Psoas muscle (tissue), 8 donors: Measurements from ENCODE around the gene OSBP2. TPM values are rescaled to one million over a fixed set of nuclear protein-coding genes. Genes with fewer than 3 reads are reported as not detected.

Experiments used
- ATAC-seq, 4 donors: fragments of 200-7000 bp; cut with Tn5 transposase; one replicate each; pipeline ENCODE4 v1.9.1; 2020; ENCODE audit warnings: moderate library complexity in 3 of 4, mild to moderate bottlenecking in 2 of 4
- DNase-seq, 2 donors: peaks; one replicate each; pipeline ENCODE4 v3.0.0-alpha.2; 2020
- H3K27ac ChIP-seq: fragments of 200-600 bp; one replicate; pipeline ENCODE4 v1.8.0; 2022
- H3K27me3 ChIP-seq, 3 donors: fragments of 200-600 bp in 1 of 3; one replicate each; pipeline versions ENCODE4 v1.6.1 to v1.8.0; 2013 to 2022; ENCODE audit warnings: low read length in 2 of 3, mild to moderate bottlenecking in 2 of 3, moderate library complexity in 1 of 3; ENCODE audit not compliant: insufficient read depth in 3 of 3
- H3K36me3 ChIP-seq, 2 donors: fragments of 200-600 bp in 1 of 2; one replicate each; pipeline versions ENCODE4 v1.6.1 to v1.8.0; 2013 to 2022; ENCODE audit warnings: low read depth in 1 of 2, mild to moderate bottlenecking in 1 of 2, moderate library complexity in 1 of 2; ENCODE audit not compliant: insufficient read depth in 1 of 2
- H3K4me1 ChIP-seq: fragments of 200-600 bp; one replicate; pipeline ENCODE4 v1.8.0; 2022
- H3K4me3 ChIP-seq: fragments of 200-600 bp; one replicate; pipeline ENCODE4 v1.8.0; 2022; ENCODE audit warnings: mild to moderate bottlenecking
- H3K9me3 ChIP-seq: fragments of 200-600 bp; one replicate; pipeline ENCODE4 v1.8.0; 2022
- WGBS, 3 donors: extraction: QIAGEN DNeasy Blood & Tissue Kit; methylation state at CpG; one replicate each; pipeline versions ENCODE4 v1.1.6 to v1.1.7; 2013; 5-methylcytosine and 5-hydroxymethylcytosine counted together
- intact Hi-C, 2 donors: fragments of 100-400 bp; cut with DNase I; formaldehyde crosslinking; loops; one replicate each; pipeline versions ENCODE4 v1.11.0 to v1.14.2; 2022
- polyA plus RNA-seq, 3 donors: library from polyadenylated mRNA; stranded (reverse); fragments of 200-250 nt; gene quantifications; one replicate each; pipeline ENCODE4 v1.2.3, GENCODE V29; 2013
- total RNA-seq, 4 donors: library from RNA; stranded (reverse); fragmentation: NEBNext Ultra II Directional in 2 of 4; extraction: Animal tissue kit (Norgen Biotek cat#: 25700) in 2 of 4; gene quantifications; one replicate each; pipeline versions ENCODE4 v1.2.1 to v1.2.4, GENCODE V29; 2021 to 2023
- TF ChIP-seq, protein P1 (sequence below): fragments of 200-600 bp; IDR thresholded peaks from one replicate; pipeline ENCODE4 v1.8.0; 2022; ENCODE audit warnings: antibody characterized with exemption
- donor health status: healthy with polysubstance abuse.
- donor health status: DM: no; HTN: no; CAD: no; lungs with moderate emphysema.
- donor health status: Bipolar disorder and iron deficiency.
- donor health status: healthy.
- donor health status: DM: yes; HTN: yes; CAD: no.
- donor health status: DM: no; HTN: no; CAD: no.
- donor health status: DM: no; HTN: no; CAD: no.
- donor health status: DM: yes; HTN: yes; CAD: no.

The OSBP2 gene
- total and polyA plus RNA-seq, 7 donors: 0.27 to 8.2 (median 2.5) TPM

DNA sequence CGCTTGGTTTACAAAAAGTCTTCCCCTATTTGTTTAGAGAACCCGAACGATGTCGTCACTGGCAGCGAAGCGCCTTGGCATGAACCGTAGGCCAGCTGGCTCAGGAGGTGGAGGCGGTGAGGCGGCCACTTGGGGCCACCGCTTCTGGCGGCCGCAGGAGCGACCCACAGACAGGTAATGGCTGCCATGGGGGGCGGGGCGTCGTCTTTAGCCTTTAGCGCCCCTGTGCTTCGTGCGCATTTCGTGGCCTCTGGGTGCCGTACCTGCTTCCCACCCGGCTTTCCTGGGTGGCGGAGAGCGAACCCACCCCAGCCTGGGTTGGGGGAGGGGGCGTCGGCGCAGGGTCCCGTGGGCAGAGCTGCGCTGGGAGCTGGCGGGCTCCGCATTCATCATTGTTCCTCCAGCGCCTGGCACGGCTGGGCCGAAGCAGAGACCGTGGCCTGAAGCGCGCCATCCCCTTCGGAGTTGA lies 469 bp upstream of the OSBP2 start:
- Histone ChIP-seq H3K27ac (peak overlapping the region; percentile 47), H3K4me1 (peaks cover 7% of the 10 kb centered on the region), H3K36me3 (no peaks in the 10 kb centered on the region), H3K27me3 (peaks cover 0 to 7% (median 0%) of the 10 kb centered on the region in 3 donors), H3K9me3 (no peaks in the 10 kb centered on the region), H3K4me3 (peak overlapping the region; percentile 73)
- WGBS, 3 donors: 1% methylated on average over 29 to 38 of the region's 38 CpGs
- ATAC-seq: peak; percentile 68 to 82 (median 70)
- DNase-seq: peak; percentile 44 to 76
- intact Hi-C loops: no loop called here
- TF ChIP-seq, protein P1, sequence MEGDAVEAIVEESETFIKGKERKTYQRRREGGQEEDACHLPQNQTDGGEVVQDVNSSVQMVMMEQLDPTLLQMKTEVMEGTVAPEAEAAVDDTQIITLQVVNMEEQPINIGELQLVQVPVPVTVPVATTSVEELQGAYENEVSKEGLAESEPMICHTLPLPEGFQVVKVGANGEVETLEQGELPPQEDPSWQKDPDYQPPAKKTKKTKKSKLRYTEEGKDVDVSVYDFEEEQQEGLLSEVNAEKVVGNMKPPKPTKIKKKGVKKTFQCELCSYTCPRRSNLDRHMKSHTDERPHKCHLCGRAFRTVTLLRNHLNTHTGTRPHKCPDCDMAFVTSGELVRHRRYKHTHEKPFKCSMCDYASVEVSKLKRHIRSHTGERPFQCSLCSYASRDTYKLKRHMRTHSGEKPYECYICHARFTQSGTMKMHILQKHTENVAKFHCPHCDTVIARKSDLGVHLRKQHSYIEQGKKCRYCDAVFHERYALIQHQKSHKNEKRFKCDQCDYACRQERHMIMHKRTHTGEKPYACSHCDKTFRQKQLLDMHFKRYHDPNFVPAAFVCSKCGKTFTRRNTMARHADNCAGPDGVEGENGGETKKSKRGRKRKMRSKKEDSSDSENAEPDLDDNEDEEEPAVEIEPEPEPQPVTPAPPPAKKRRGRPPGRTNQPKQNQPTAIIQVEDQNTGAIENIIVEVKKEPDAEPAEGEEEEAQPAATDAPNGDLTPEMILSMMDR: no peak

DNA sequence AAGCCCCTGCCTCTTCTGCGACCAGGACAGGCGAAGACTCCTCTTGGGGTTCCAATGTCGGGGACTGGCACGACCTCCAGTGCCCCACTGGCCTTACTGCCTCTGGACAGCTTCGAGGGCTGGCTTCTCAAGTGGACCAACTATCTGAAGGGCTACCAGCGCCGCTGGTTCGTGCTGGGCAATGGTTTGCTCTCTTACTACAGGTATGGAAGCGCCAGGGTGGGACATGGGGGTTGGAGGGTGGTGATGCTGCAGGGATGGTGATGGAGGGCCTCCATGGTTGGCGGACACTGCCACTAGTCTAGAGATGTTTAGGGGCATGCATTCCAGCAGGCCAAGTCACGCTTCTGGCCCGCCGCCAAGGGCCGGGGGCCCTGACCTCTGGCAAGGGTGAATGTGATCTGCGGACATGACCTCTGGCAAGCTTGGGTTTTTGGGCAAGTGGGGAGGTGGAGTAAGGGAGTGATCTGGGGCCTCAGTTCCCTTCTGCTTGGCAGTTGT lies 727 bp downstream of the OSBP2 start:
- 62 to 69% (median 62%) methylated on average over 15 of the region's 15 CpGs for WGBS, 3 donors
- no peaks in the 10 kb centered on the region for H3K36me3 ChIP-seq
- peak overlapping the region; percentile 76 for H3K27ac ChIP-seq
- H3K27me3 ChIP-seq: peaks cover 0 to 7% (median 0%) of the 10 kb centered on the region in 3 donors
- TF ChIP-seq, protein P1: no peak
- peak in 1 of 2 donors; percentile 16 for DNase-seq
- H3K4me3 ChIP-seq: peak overlapping the region; percentile 74
- peak in 2 of 4 donors; percentile 24 to 29 for ATAC-seq
- no peaks in the 10 kb centered on the region for H3K9me3 ChIP-seq
- intact Hi-C loops: loop anchor here (5.0 kb wide), 1 partner anchor 58 kb away; the partner anchor contains the start of gene SLC35E4 (in 2 of the 2)
- H3K4me1 ChIP-seq: peaks cover 7% of the 10 kb centered on the region

DNA sequence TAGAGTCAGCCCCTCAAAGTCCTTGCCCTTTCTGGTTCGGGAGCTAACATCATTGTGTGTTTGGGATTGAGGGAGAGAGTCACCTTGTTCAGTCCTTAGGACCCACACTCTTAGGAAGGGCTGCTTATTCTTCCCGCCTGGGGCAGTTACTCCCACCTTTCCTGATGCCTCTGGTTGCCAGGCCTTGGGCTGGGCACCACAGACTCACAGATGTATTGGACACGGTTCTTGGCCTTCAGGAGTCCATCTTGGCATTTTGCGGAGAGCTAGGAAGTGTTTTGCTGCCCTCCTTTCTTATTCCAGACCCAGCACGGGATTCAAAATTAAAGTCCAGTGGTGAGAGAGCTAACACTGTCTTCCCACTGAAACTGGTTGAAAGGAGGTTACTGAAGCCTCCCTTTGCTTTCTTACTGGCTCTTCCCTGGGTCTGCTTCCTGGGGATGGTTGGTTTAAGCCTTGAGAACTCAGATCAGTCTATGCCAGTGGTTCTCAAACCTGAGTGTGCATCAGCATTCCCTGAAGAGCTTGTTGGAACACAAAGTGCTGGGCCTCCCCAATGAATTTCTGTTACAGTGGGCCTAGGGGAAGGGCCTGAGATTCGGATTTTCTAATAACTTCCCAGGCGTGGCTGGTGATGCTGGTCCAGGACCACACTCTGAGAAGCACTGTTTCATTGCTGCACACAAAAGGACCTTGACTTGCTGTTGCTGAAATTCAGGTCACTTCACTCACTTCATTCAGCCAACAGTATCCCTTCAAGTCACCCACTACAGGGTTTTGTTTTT lies 1.4 kb downstream of the OSBP2 start:
- no peak for DNase-seq
- intact Hi-C loops: loop anchor here (2.0 to 5.0 kb wide), 2 partner anchors 59 kb away; partner anchors contain the start of gene SLC35E4 (in 2 of the 2)

DNA sequence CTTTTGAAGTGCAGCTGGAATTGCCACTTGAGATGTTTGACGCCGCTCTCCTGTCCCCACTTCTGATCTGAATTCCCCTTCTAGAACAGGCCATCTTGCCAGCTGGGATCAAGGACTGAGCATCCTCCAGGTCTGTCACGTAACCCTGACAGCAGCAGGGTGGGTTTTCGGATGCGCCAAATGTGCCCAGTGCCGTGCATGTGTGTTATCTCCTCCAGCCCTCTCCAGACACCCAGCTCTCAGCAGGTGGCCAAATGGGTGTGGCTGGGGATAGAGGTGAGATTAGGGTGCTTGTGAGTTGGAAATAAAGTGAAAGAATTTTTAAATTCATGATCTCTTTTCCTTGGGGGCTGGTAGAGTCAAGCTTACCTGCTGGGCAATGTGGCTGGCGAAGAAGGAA lies 3.3 kb downstream of the OSBP2 start:
- 94 to 96% (median 96%) methylated on average over 7 of the region's 7 CpGs for WGBS, 3 donors
- Histone ChIP-seq H3K36me3 (no peaks in the 10 kb centered on the region), H3K27ac (no peak overlapping the region), H3K27me3 (peaks cover 0 to 7% (median 0%) of the 10 kb centered on the region in 3 donors), H3K9me3 (no peaks in the 10 kb centered on the region), H3K4me1 (peaks cover 11% of the 10 kb centered on the region), H3K4me3 (no peak overlapping the region)
- intact Hi-C loops: loop anchor here (2.0 to 5.0 kb wide), 2 partner anchors 57 to 61 kb away; partner anchors contain the start of gene SLC35E4 (in 2 of the 2)
- TF ChIP-seq, protein P1: no peak
- no peak for DNase-seq
- no peak for ATAC-seq

More for the DNA sequence above, 1.4 kb downstream of the OSBP2 start:
- Histone ChIP-seq H3K27me3 (peaks cover 0 to 7% (median 0%) of the 10 kb centered on the region in 3 donors), H3K4me3 (no peak overlapping the region), H3K27ac (no peak overlapping the region), H3K4me1 (peaks cover 7% of the 10 kb centered on the region), H3K36me3 (no peaks in the 10 kb centered on the region), H3K9me3 (no peaks in the 10 kb centered on the region)
- TF ChIP-seq, protein P1: no peak
- 82 to 92% (median 84%) methylated on average over 7 of the region's 7 CpGs for WGBS, 3 donors
- no peak for ATAC-seq
